Kidney (tissue), 14 donors: ENCODE measurements around the gene KRT83. TPM values are rescaled to one million over a fixed set of nuclear protein-coding genes. Genes with fewer than 3 reads are reported as not detected.
"Not testable (repeated sequence)": the region's sequence is repeated elsewhere in the genome, so short reads cannot be mapped to it uniquely, and the experiment has no call there.

ENCODE experiments used
- DNase-seq, 5 donors: peaks; one replicate each; pipeline ENCODE4 v3.0.0-alpha.2; 2013 to 2020
- FAIRE-seq: peaks from 2 replicates; lab custom pipeline; 2012; peaks lifted over from hg19 to GRCh38; lab: Jason Lieb, UNC
- H3K27ac ChIP-seq, 2 donors: one replicate each; pipeline ENCODE4 v1.7.0; 2013; ENCODE audit warnings: low read depth in 2 of 2, low read length in 2 of 2, inconsistent platforms in 1 of 2
- H3K27me3 ChIP-seq: one replicate; pipeline ENCODE4 v1.7.1; 2013; ENCODE audit warnings: low read length, inconsistent platforms; ENCODE audit not compliant: control insufficient read depth, insufficient read depth
- H3K36me3 ChIP-seq, 3 donors: one replicate each; pipeline versions ENCODE4 v1.7.0 to v1.7.1; 2013; ENCODE audit warnings: low read length in 3 of 3, control low read depth in 1 of 3, inconsistent platforms in 1 of 3; ENCODE audit not compliant: insufficient read depth in 3 of 3, control insufficient read depth in 2 of 3
- H3K4me1 ChIP-seq, 3 donors: one replicate each; pipeline versions ENCODE4 v1.7.0 to v1.7.1; 2013; ENCODE audit warnings: low read length in 3 of 3, inconsistent platforms in 1 of 3, low read depth in 1 of 3; ENCODE audit not compliant: control insufficient read depth in 2 of 3, insufficient read depth in 2 of 3
- H3K4me3 ChIP-seq, 3 donors: one replicate each; pipeline versions ENCODE4 v1.7.0 to v1.8.1; 2013; ENCODE audit warnings: low read length in 3 of 3, control low read depth in 1 of 3, inconsistent platforms in 1 of 3
- H3K9ac ChIP-seq, 3 donors: one replicate each; pipeline versions ENCODE4 v1.7.0 to v1.7.1; 2013; ENCODE audit warnings: low read length in 3 of 3, control low read depth in 1 of 3, inconsistent platforms in 1 of 3
- H3K9me3 ChIP-seq, 3 donors: one replicate each; pipeline versions ENCODE4 v1.7.0 to v1.7.1; 2013; ENCODE audit warnings: low read length in 3 of 3, control low read depth in 1 of 3, inconsistent platforms in 1 of 3; ENCODE audit not compliant: control insufficient read depth in 2 of 3, insufficient read depth in 1 of 3
- intact Hi-C: fragments of 100-400 bp; cut with DNase I; formaldehyde crosslinking; loops from one replicate; pipeline ENCODE4 v1.11.1; 2022
- polyA plus RNA-seq: library from polyadenylated mRNA; stranded (reverse); fragments of 350-450 nt; fragmentation: Illumina TruSeq; extraction: RNeasy Lipid Tissue Mini Kit (QIAGEN cat#74804); gene quantifications from one replicate; pipeline ENCODE4 v1.2.3, GENCODE V29; 2014; ENCODE audit warnings: low read depth, low replicate concordance; ENCODE audit not compliant: insufficient read depth
- total RNA-seq: library from RNA; stranded (reverse); fragmentation: NEBNext Ultra II Directional; extraction: Animal tissue kit (Norgen Biotek cat#: 25700); gene quantifications from one replicate; pipeline ENCODE4 v1.2.1, GENCODE V29; 2021
- TF ChIP-seq, protein P1 (sequence below): IDR thresholded peaks from 3 replicates; pipeline ENCODE4 v1.5.1; 2012; ENCODE audit warnings: mild to moderate bottlenecking, moderate library complexity, borderline replicate concordance; ENCODE audit not compliant: insufficient read depth; ENCODE audit errors: extremely low read depth
- donor health status: control.
- donor health status: control.
- donor health status: control.
- donor health status: control.
- donor health status: control.
- donor health status: DM: yes; HTN: yes; CAD: no.
- donor health status: Normal renal cell carcinoma (clear cell type).

The KRT83 gene
- total and polyA plus RNA-seq, 2 donors from 2014 or later = not detected

DNA sequence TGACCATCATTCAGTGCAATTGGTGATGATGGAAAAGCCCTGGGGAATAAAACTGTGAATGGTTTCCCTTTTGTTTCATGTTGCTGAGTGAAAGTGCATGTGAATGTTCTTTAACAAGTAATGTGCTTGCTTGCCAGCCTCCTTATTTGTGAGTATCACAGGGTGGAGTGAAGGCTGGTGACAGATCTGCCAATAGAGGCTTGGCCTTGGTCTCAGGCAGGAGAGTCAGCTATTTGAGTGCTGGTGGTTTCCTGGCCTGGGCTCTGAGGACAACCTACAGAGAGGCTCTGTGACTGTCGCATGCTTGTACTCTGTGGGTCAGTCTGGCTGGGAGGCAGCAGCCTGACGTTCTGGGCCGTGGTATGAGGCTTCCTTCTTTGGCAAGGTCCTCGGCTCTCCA, 25.4 kb upstream of the KRT83 start:
- FAIRE-seq (no peak), DNase-seq (peak in 1 of 5 donors; percentile 24)
- Histone ChIP-seq H3K4me3 (no peak overlapping the region), H3K27ac (no peak overlapping the region), H3K9ac (no peak overlapping the region), H3K9me3 (peaks cover 0 to 9% (median 0%) of the 10 kb centered on the region in 3 donors), H3K27me3 (no peaks in the 10 kb centered on the region), H3K36me3 (no peaks in the 10 kb centered on the region), H3K4me1 (peaks cover 0 to 6% (median 3%) of the 10 kb centered on the region in 3 donors)
- intact Hi-C loops = no loop called here
- TF ChIP-seq, protein P1, sequence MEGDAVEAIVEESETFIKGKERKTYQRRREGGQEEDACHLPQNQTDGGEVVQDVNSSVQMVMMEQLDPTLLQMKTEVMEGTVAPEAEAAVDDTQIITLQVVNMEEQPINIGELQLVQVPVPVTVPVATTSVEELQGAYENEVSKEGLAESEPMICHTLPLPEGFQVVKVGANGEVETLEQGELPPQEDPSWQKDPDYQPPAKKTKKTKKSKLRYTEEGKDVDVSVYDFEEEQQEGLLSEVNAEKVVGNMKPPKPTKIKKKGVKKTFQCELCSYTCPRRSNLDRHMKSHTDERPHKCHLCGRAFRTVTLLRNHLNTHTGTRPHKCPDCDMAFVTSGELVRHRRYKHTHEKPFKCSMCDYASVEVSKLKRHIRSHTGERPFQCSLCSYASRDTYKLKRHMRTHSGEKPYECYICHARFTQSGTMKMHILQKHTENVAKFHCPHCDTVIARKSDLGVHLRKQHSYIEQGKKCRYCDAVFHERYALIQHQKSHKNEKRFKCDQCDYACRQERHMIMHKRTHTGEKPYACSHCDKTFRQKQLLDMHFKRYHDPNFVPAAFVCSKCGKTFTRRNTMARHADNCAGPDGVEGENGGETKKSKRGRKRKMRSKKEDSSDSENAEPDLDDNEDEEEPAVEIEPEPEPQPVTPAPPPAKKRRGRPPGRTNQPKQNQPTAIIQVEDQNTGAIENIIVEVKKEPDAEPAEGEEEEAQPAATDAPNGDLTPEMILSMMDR = no peak

DNA sequence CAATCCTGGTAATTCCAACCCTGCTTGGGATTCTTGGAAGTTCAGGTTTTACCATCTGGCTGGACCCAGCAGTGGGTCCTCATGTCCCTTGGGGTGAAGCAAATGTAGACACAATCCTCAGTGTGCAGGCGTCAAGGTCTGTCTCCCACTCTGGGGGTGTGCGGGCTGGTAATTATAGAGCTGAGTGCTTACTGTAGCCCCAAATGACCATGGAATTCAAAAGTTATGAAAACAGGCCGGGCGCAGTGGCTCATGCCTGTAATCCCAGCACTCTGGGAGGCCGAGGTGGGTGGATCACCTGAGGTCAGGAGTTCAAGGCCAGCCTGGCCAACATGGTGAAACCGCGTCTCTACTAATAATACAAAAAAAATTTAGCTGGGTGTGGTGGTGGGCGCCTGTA, 23.8 kb upstream of the KRT83 start:
- H3K27me3 ChIP-seq, FAIRE-seq, H3K36me3 ChIP-seq, H3K27ac ChIP-seq, H3K9ac ChIP-seq, H3K4me3 ChIP-seq, H3K9me3 ChIP-seq, intact Hi-C loops, H3K4me1 ChIP-seq: not testable (repeated sequence)
- DNase-seq = peak in 1 of 5 donors; percentile 18

DNA sequence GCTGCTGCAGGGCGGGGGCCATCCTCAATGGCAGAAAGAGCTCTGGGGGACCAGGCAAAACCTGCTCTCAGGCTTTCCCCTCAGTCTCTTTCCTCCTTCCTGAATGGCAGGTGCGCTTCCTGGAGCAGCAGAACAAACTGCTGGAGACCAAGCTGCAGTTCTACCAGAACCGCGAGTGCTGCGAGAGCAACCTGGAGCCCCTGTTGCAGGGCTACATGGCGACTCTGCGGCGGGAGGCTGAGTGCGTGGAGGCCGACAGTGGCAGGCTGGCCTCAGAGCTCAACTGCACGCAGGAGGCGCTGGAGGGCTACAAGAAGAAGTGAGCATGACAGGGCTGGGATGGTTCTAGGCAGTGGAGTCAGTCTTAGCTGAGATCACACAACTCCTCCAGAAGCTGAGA, 22.9 kb upstream of the KRT83 start:
- Histone ChIP-seq H3K27me3 (no peaks in the 10 kb centered on the region), H3K9ac (no peak overlapping the region), H3K4me1 (peaks cover 0 to 1% (median 0%) of the 10 kb centered on the region in 3 donors), H3K4me3 (no peak overlapping the region), H3K27ac (no peak overlapping the region), H3K36me3 (no peaks in the 10 kb centered on the region), H3K9me3 (peaks cover 0 to 9% (median 0%) of the 10 kb centered on the region in 3 donors)
- intact Hi-C loops = no loop called here
- FAIRE-seq = no peak
- no peak for DNase-seq
- TF ChIP-seq, protein P1 = no peak

DNA sequence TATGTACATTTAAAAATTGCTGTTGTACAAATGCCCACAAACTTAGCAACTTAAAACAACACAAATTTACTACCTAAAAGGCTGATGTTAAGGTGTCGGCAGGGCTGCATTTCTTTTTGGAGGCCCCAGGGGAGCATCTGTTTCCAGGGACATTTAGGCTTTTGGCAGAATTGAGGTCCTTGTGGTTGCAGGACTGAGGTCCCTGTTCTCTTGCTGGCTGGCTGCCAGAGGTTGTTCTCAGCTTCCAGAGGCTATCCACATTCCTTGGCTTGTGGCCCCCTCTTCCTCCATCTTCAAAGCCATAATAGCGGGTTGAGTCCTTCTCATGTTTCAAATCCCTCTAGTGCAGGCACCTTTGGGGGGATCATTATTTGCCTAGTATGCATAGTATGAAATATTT, 22.4 kb upstream of the KRT83 start:
- peaks cover 0 to 9% (median 0%) of the 10 kb centered on the region in 3 donors for H3K9me3 ChIP-seq
- FAIRE-seq (no peak), DNase-seq (no peak)
- no peaks in the 10 kb centered on the region for H3K27me3 ChIP-seq
- TF ChIP-seq, protein P1 = no peak
- intact Hi-C loops = no loop called here
- no peak overlapping the region for H3K27ac ChIP-seq
- H3K4me3 ChIP-seq = no peak overlapping the region
- H3K9ac ChIP-seq = no peak overlapping the region
- H3K4me1 ChIP-seq = no peaks in the 10 kb centered on the region
- no peaks in the 10 kb centered on the region for H3K36me3 ChIP-seq
